OCI-LY1 (cell line): Measurements from ENCODE around the gene PEX7.

Experiments
- H2AFZ ChIP-seq: fragments of 200-600 bp; sonication (generic), shearing (Covaris generic); 2 replicates; pipeline ENCODE4 v1.6.0; 2014; ENCODE audit warnings: antibody characterized with exemption, mild to moderate bottlenecking, low read length
- H3F3A ChIP-seq: fragments of 200-600 bp; sonication (generic), shearing (Covaris generic); 2 replicates; pipeline ENCODE4 v1.6.0; 2014; ENCODE audit warnings: mild to moderate bottlenecking, antibody characterized with exemption, low read length, moderate library complexity; ENCODE audit not compliant: insufficient read depth
- H3K27ac ChIP-seq: fragments of 200-600 bp; sonication (generic); 2 replicates; pipeline ENCODE4 v1.5.1; 2014; ENCODE audit warnings: low read length, mixed run types, mild to moderate bottlenecking, low read depth; ENCODE audit not compliant: poor library complexity, severe bottlenecking
- H3K27me3 ChIP-seq: fragments of 200-600 bp; sonication (generic); 2 replicates; pipeline ENCODE4 v1.6.0; 2014; ENCODE audit warnings: antibody characterized with exemption, mild to moderate bottlenecking, low read length, moderate library complexity; ENCODE audit not compliant: insufficient read depth
- H3K36me3 ChIP-seq: fragments of 200-600 bp; sonication (generic); 2 replicates; pipeline ENCODE4 v1.6.1; 2014; ENCODE audit warnings: mild to moderate bottlenecking, antibody characterized with exemption, low read length, moderate library complexity, mixed read lengths; ENCODE audit not compliant: insufficient read depth
- H3K4me1 ChIP-seq: fragments of 200-600 bp; sonication (generic); 2 replicates; pipeline ENCODE4 v1.5.1; 2014; ENCODE audit warnings: mild to moderate bottlenecking, low read length, moderate library complexity; ENCODE audit not compliant: insufficient read depth, severe bottlenecking
- H3K4me2 ChIP-seq: fragments of 200-600 bp; sonication (generic), shearing (Covaris generic); 2 replicates; pipeline ENCODE4 v1.6.1; 2014; ENCODE audit warnings: low read length
- H3K4me3 ChIP-seq: fragments of 200-600 bp; sonication (generic); 2 replicates; pipeline ENCODE4 v1.5.1; 2014; ENCODE audit warnings: low read length, low read depth, mild to moderate bottlenecking, mixed read lengths; ENCODE audit not compliant: poor library complexity, severe bottlenecking
- H3K79me2 ChIP-seq: fragments of 200-600 bp; shearing (Covaris generic); 2 replicates; pipeline ENCODE4 v1.6.1; 2016; ENCODE audit warnings: mixed run types, low read length, mixed read lengths; ENCODE audit not compliant: insufficient read depth
- H3K9ac ChIP-seq: fragments of 200-600 bp; sonication (generic), shearing (Covaris generic); 2 replicates; pipeline ENCODE4 v1.6.1; 2014; ENCODE audit warnings: mild to moderate bottlenecking, low read length, mixed read lengths
- H3K9me2 ChIP-seq: fragments of 200-600 bp; sonication (generic), shearing (Covaris generic); 2 replicates; pipeline ENCODE4 v1.6.1; 2014; ENCODE audit warnings: low read depth, mild to moderate bottlenecking, low read length, mixed read lengths
- H3K9me3 ChIP-seq: fragments of 200-600 bp; shearing (Covaris generic); 2 replicates; pipeline ENCODE4 v1.6.1; 2014; ENCODE audit warnings: low read length, mixed read lengths
- H4K20me1 ChIP-seq: fragments of 200-600 bp; sonication (generic), shearing (Covaris generic); 2 replicates; pipeline ENCODE4 v1.6.0; 2016; ENCODE audit warnings: mild to moderate bottlenecking, low read length; ENCODE audit not compliant: insufficient read depth
- CTCF ChIP-seq: fragments of 200-600 bp; sonication (generic), shearing (Covaris generic); IDR thresholded peaks from 2 replicates; pipeline ENCODE4 v1.5.1; 2017; ENCODE audit warnings: mild to moderate bottlenecking, antibody characterized with exemption, low read length, moderate library complexity, mixed read lengths
- EZH2 ChIP-seq: fragments of 200-600 bp; sonication (generic), shearing (Covaris generic); IDR thresholded peaks from 2 replicates; pipeline ENCODE4 v1.8.0; 2017; ENCODE audit warnings: borderline replicate concordance, mixed run types, mild to moderate bottlenecking, antibody characterized with exemption, low read length, moderate library complexity, mixed read lengths

PEX7 gene

GRCh38 chr6:136864676-136865075 lies 42.3 kb downstream of the PEX7 start:
- Histone ChIP-seq H3F3A (no peaks in the 10 kb centered on the region), H3K9me3 (no peaks in the 10 kb centered on the region), H3K4me3 (no peak overlapping the region), H3K36me3 (no peaks in the 10 kb centered on the region), H3K9ac (no peak overlapping the region), H3K27ac (no peak overlapping the region), H3K9me2 (no peaks in the 10 kb centered on the region), H2AFZ (no peak overlapping the region), H4K20me1 (no peaks in the 10 kb centered on the region), H3K27me3 (no peaks in the 10 kb centered on the region), H3K79me2 (no peaks in the 10 kb centered on the region), H3K4me2 (no peak overlapping the region), H3K4me1 (no peaks in the 10 kb centered on the region)
- TF ChIP-seq CTCF (no peak), EZH2 (no peak)

- H3K4me1 ChIP-seq, result no peaks in the 10 kb centered on the region
- H3K4me3 ChIP-seq, result no peak overlapping the region
- H3K4me2 ChIP-seq, result no peak overlapping the region
- H3F3A ChIP-seq, result no peaks in the 10 kb centered on the region
- H3K9me2 ChIP-seq, result no peaks in the 10 kb centered on the region
- H3K9me3 ChIP-seq, result no peaks in the 10 kb centered on the region
- H4K20me1 ChIP-seq, result no peaks in the 10 kb centered on the region
- no peak overlapping the region for H3K9ac ChIP-seq
- peaks cover 4% of the 10 kb centered on the region; the same call in 1 of the 2 replicates for H3K36me3 ChIP-seq
- TF ChIP-seq CTCF (no peak), EZH2 (no peak)
- no peaks in the 10 kb centered on the region for H3K79me2 ChIP-seq
- no peaks in the 10 kb centered on the region for H3K27me3 ChIP-seq
- no peak overlapping the region for H3K27ac ChIP-seq
- H2AFZ ChIP-seq, result no peak overlapping the region
Observed at GRCh38 chr6:136866872-136867416, 44.6 kb downstream of the PEX7 start.

DNA sequence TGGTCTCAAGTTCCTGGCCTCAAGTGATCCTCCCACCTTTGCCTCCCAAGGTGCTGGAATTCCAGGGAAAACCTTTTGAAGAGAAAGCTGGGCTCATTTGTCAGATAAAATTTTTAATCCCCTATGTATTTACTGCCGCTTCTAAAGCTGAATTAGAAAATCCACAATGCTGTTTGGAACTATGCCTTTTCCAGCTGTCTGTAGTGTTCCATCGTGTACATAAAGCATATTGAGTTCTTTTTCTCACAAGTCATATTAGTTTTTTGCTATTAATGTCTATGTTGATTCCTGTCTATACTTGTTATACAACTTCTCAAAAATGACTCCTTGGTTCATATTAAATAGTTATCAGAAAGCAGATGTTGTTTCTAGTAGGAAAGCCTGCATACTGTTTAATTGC lies 47.1 kb downstream of the PEX7 start:
- TF ChIP-seq CTCF (no peak), EZH2 (no peak)
- no peaks in the 10 kb centered on the region for H3F3A ChIP-seq

More for the DNA sequence above, 47.1 kb downstream of the PEX7 start:
- H3K4me2 ChIP-seq, result no peak overlapping the region
- no peaks in the 10 kb centered on the region for H3K27me3 ChIP-seq
- no peak overlapping the region for H3K9ac ChIP-seq
- no peak overlapping the region for H3K4me3 ChIP-seq
- H3K9me2 ChIP-seq, result no peaks in the 10 kb centered on the region
- peaks cover 23% of the 10 kb centered on the region; the same call in 1 of the 2 replicates for H3K36me3 ChIP-seq
- no peaks in the 10 kb centered on the region for H4K20me1 ChIP-seq
- no peak overlapping the region for H3K27ac ChIP-seq
- no peak overlapping the region for H2AFZ ChIP-seq
- peaks cover 16% of the 10 kb centered on the region for H3K9me3 ChIP-seq
- H3K4me1 ChIP-seq, result no peaks in the 10 kb centered on the region
- no peaks in the 10 kb centered on the region for H3K79me2 ChIP-seq
